HL-60 (cell line): ENCODE results near the gene ACACA.

ENCODE experiments used
- DNase-seq, 2 experiments: peaks; one replicate each; pipeline ENCODE4 v3.0.0-alpha.2; 2010 to 2020; ENCODE audit warnings: low read depth in 1 of 2, low spot score in 1 of 2
- H3K27ac ChIP-seq: fragments of 250-450 bp; sonication (Bioruptor Pico); replicated peaks from 2 replicates; pipeline ENCODE4 v1.5.1; 2020; ENCODE audit warnings: mild to moderate bottlenecking, moderate library complexity
- H3K27me3 ChIP-seq: fragments of 250-450 bp; sonication (Bioruptor Pico); 2 replicates; pipeline ENCODE4 v1.5.1; 2021; ENCODE audit warnings: mild to moderate bottlenecking, moderate library complexity; ENCODE audit not compliant: insufficient read depth, poor library complexity, severe bottlenecking
- H3K4me3 ChIP-seq: replicated peaks from 2 replicates; pipeline ENCODE4 v1.5.1; 2011; ENCODE audit warnings: mild to moderate bottlenecking, control low read depth, low read length; ENCODE audit not compliant: insufficient read depth
- GABPA ChIP-seq: IDR thresholded peaks from 2 replicates; pipeline ENCODE4 v1.6.1; 2012; ENCODE audit warnings: low read depth
- POLR2AphosphoS5 ChIP-seq: IDR thresholded peaks from 2 replicates; pipeline ENCODE4 v1.6.1; 2012; ENCODE audit warnings: low read depth
- SPI1 ChIP-seq: IDR thresholded peaks from 2 replicates; pipeline ENCODE4 v1.6.1; 2012; ENCODE audit warnings: low read depth, mild to moderate bottlenecking, borderline replicate concordance
- TF ChIP-seq, protein P1 (sequence below): IDR thresholded peaks from one replicate; pipeline ENCODE4 v1.5.1; 2011; ENCODE audit warnings: low read length, control low read depth, inconsistent platforms; ENCODE audit not compliant: insufficient read depth
- TF ChIP-seq, protein P2 (sequence below): IDR thresholded peaks from 2 replicates; pipeline ENCODE4 v1.6.1; 2012; ENCODE audit warnings: low read depth; ENCODE audit not compliant: insufficient replicate concordance

ACACA gene

DNA sequence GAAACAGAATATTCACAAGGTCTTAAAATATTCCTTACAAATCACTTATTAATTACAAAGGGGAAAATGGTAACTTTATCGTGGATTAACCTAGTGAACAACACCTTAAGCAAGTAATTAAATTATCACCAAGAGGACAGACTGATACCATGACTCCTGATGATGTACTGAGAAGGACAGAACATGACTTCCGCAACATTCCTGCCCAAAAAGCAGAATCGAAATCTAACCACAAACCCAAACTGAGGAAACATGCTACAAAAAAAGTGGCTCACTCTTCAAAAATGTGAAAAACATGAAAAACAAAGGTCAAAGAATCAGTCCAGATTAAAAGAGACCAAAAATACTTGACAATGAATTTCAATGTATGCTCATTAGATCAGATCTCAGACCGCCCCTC is 306.4 kb downstream of the ACACA start:
- no peak overlapping the region for H3K27ac ChIP-seq
- H3K27me3 ChIP-seq = no peaks in the 10 kb centered on the region
- no peak overlapping the region for H3K4me3 ChIP-seq
- TF ChIP-seq POLR2AphosphoS5 (no peak), SPI1 (no peak), GABPA (no peak)
- no peak for DNase-seq

DNA sequence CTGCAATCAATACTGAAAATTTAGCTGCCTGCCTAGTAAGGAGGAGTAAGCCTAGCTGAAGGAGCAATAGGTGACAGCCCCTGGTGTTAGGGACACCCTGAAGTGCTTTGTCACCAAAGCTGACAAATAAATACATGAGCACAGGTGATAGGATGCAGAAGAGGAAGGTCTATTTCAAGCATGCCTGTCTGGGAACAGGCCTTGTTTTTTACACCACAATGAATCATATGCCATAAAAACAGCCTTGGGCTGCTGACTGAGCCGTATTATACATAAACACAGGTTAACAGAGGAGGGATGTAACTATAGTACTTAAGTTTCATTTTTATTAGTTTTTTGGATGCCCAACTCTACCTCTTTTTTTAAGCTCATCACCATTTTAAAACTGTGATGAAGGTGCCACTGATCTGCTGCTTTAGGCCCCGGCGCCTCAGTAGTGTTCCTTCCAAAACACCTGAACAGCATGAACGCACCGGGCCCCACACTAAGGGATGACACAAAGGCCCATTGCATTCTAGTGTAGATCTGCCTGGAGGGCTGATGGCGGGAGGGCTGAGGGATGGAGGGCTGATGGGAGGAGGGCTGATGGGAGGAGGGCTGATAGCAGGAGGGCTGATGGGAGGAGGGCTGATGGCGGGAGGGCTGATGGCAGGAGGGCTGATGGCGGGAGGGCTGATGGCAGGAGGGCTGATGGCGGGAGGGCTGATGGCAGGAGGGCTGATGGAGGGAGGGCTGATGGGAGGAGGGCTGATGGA is 307.5 kb downstream of the ACACA start:
- Histone ChIP-seq H3K4me3 (no peak overlapping the region), H3K27me3 (no peaks in the 10 kb centered on the region), H3K27ac (no peak overlapping the region)
- no peak for TF ChIP-seq SPI1
- no peak for DNase-seq

DNA sequence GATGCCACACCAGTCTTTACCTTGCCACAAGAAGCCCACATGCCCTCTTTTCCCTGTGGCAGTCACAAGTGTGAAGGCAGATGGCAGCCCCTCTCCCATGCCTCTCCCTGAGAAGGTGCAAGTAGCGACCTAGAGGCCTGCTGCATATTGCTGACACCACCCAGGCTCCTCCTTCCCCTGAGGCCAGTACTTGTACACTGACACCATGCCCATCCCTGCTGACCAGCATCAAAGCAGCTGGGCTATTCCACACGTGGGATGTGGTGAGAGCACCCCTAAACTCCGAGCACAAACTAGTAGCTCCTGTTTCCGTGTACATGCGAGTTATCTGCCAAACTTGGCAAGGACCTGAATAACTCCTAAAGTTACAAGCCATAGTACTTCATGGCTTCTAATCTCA is 308.5 kb downstream of the ACACA start:
- no peak for TF ChIP-seq GABPA
- no peak for DNase-seq
- H3K27me3 ChIP-seq = no peaks in the 10 kb centered on the region
- H3K27ac ChIP-seq = no peak overlapping the region
- no peak overlapping the region for H3K4me3 ChIP-seq

DNA sequence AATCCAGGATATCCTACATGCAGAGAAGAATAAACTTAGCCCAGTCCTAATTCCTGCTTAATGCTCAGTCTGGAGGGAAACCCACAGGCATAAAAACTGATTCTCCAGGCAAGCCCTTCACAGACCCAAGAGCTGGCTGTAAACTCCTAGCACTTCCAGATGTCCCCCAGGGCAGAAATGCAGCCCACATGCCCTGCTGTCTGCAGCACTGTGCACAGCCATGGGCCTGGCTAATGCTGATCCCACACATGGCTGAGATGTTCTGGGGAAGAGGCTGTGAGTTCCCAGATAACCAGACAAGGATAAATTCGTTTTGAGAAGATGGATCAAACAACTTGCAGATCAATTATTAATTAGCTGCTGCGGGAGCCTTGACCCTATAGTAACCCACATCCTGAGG is 309.5 kb downstream of the ACACA start:
- no peak for TF ChIP-seq SPI1
- no peak for TF ChIP-seq GABPA
- no peak for TF ChIP-seq POLR2AphosphoS5
- TF ChIP-seq, protein P1, sequence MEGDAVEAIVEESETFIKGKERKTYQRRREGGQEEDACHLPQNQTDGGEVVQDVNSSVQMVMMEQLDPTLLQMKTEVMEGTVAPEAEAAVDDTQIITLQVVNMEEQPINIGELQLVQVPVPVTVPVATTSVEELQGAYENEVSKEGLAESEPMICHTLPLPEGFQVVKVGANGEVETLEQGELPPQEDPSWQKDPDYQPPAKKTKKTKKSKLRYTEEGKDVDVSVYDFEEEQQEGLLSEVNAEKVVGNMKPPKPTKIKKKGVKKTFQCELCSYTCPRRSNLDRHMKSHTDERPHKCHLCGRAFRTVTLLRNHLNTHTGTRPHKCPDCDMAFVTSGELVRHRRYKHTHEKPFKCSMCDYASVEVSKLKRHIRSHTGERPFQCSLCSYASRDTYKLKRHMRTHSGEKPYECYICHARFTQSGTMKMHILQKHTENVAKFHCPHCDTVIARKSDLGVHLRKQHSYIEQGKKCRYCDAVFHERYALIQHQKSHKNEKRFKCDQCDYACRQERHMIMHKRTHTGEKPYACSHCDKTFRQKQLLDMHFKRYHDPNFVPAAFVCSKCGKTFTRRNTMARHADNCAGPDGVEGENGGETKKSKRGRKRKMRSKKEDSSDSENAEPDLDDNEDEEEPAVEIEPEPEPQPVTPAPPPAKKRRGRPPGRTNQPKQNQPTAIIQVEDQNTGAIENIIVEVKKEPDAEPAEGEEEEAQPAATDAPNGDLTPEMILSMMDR = no peak
- TF ChIP-seq, protein P2, sequence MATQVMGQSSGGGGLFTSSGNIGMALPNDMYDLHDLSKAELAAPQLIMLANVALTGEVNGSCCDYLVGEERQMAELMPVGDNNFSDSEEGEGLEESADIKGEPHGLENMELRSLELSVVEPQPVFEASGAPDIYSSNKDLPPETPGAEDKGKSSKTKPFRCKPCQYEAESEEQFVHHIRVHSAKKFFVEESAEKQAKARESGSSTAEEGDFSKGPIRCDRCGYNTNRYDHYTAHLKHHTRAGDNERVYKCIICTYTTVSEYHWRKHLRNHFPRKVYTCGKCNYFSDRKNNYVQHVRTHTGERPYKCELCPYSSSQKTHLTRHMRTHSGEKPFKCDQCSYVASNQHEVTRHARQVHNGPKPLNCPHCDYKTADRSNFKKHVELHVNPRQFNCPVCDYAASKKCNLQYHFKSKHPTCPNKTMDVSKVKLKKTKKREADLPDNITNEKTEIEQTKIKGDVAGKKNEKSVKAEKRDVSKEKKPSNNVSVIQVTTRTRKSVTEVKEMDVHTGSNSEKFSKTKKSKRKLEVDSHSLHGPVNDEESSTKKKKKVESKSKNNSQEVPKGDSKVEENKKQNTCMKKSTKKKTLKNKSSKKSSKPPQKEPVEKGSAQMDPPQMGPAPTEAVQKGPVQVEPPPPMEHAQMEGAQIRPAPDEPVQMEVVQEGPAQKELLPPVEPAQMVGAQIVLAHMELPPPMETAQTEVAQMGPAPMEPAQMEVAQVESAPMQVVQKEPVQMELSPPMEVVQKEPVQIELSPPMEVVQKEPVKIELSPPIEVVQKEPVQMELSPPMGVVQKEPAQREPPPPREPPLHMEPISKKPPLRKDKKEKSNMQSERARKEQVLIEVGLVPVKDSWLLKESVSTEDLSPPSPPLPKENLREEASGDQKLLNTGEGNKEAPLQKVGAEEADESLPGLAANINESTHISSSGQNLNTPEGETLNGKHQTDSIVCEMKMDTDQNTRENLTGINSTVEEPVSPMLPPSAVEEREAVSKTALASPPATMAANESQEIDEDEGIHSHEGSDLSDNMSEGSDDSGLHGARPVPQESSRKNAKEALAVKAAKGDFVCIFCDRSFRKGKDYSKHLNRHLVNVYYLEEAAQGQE = no peak
- no peak for DNase-seq
- Histone ChIP-seq H3K27ac (no peak overlapping the region), H3K4me3 (no peak overlapping the region), H3K27me3 (no peaks in the 10 kb centered on the region)

DNA sequence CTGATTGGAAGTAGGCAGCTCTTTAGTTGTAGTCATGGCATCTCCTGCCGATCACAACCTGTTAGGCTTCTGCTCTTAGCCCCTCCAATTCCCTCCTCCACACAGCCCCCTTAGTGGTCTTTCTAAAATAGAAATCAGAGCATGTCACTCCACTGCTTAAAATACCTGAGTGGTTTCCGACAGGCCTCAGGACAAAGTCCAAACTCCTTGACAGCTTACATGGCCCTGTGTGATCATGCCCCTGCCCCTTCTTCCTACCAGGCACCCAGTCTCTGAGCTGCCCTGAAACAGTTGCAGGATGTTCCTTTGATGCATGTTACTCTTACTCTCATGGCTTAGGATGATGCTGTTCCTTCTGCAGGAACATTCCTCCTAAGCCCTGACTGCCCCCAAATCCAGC is 310.6 kb downstream of the ACACA start:
- DNase-seq = no peak
- Histone ChIP-seq H3K4me3 (no peak overlapping the region), H3K27me3 (no peaks in the 10 kb centered on the region), H3K27ac (no peak overlapping the region)
- TF ChIP-seq SPI1 = no peak
- TF ChIP-seq GABPA = no peak
- no peak for TF ChIP-seq POLR2AphosphoS5

DNA sequence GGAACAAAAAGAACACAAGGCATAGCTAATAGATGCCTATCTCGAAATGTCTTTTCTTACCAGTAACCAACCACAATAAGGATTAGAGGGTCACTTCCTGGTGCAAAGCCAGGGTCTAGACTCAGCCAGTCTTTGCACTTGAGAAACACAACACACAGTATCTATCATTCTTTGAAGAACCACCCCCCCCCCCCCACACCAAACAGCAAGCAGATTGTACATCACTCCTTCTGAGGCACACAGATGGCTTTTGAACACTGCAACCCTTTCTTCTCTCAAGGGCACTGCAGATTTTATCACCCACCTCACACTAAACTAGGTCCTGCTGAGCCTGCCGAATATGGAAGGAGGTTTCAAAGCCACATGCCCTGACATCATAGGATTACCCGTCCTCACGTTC is 312.2 kb downstream of the ACACA start:
- TF ChIP-seq, protein P2 = no peak
- no peak for TF ChIP-seq GABPA
- TF ChIP-seq SPI1 = no peak
- TF ChIP-seq, protein P1 = no peak
- no peak for TF ChIP-seq POLR2AphosphoS5
- DNase-seq = no peak
- Histone ChIP-seq H3K4me3 (no peak overlapping the region), H3K27me3 (no peaks in the 10 kb centered on the region), H3K27ac (no peak overlapping the region)
